NCI-H1930 (cell line): ENCODE results near the gene RBBP8NL.
A peak's percentile ranks its signal among the peaks of the same experiment; 100 is the strongest.

Experiments
- DNase-seq, 2 experiments: peaks; one replicate each; lab custom pipeline; 2025; lab: John Stamatoyannopoulos, UW

The RBBP8NL gene

DNA sequence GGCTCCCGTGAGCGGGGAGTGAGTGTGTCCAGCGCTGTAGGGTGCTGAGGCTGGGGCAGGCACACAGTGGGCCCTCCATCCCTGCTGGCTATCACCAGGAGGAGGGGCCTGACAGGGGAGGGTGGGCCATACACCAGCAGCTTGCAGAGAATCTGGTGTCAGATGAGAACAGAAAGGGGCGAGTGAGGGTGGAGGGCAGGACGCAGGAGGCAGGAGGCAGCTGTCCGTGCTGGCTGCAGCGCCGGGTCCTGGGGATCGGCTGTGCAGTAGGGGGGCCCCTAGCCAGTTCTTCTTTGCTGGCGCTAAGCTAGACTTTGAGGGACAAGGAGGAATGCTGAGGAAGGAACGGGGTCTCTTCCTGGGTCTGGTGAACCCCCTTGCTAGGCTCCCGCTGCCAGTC lies 18.7 kb downstream of the RBBP8NL start:
- DNase-seq: no peak

DNA sequence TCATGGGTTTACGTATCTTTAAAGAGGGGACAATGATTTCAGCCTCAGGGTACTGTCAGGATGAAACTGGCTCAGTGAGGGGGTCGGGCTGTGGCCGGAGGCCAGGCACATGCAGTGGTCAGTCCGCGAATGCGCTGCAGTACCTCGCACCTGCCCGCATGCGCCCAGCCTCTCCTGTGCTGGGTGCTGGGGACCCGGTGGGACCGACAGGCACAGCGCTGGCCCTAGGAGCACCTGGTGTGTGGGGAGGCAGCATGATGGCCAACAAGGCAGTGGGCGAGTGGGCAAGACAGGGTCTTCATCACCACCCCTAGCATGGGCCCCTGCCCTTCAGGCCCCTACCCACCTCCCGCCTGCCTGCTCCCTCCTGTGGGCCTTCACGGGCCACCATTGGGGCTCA lies 19.3 kb downstream of the RBBP8NL start:
- no peak for DNase-seq

- peak; percentile 92 to 95 for DNase-seq
These were observed 19.9 kb downstream of the RBBP8NL start, which contains the start of gene CABLES2 for GRCh38 chr20:62407221-62407992. CABLES2 (minus strand) TSS chr20:62407285; CDS start chr20:62407276, 9 bp downstream.

- DNase-seq: no peak
These were observed 20.6 kb downstream of the RBBP8NL start for GRCh38 chr20:62406635-62407176.

DNA sequence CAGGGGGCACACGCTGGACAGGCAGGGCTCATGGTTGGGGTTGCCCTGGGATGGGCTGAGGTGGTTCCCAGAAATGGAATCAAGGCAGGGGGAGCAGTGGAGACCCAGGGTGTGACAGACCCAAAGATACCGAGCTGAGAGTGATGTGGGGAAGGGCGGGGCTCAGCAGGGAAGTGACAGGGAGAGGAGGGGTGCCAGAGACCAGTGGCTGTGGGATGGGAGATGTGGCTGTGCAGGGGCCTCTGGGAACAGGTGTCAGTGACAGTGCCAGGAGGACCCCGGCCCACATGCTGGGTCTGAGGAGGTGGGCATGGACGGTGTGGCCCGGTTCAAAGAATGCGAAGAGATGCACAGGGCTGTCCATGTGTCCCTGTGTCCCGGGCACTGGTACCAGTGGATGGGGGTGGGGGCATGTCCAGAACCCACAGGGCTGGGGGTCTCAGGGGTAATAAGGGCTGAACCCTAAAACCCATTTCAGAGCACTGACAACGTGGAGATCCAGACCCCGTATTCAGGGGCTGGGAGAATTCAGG lies 21.3 kb downstream of the RBBP8NL start:
- DNase-seq: no peak

- no peak for DNase-seq
These were observed 22.0 kb downstream of the RBBP8NL start for GRCh38 chr20:62405108-62405980.

GRCh38 chr20:62404761-62405107 lies 22.6 kb downstream of the RBBP8NL start:
- no peak for DNase-seq

DNA sequence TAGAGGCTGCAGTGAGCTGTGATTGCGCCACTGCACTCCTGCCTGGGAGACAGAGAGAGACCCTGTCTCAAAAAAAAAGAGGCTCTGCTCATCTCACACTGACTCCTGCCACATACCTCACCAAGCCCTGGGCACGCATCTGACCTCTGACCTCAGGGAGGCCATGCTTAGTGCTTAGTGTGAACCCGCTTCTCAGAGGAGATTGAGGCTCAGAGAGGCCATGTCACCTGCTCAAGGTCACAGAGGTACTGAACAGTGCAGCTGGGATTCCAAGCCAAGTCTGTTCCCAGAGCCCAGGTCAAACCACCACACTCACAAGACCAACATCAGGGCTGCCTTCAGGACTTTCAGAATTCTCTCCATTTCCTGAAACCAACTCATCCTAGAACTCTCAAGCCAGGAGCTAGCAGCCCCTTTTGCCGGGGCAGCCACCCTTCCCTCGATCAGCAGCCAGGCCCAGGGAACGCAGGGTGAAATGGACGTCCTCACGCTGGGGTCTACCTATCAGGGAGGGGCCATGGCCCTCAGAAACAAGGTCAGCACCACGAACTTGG lies 23.1 kb downstream of the RBBP8NL start:
- DNase-seq: no peak

DNA sequence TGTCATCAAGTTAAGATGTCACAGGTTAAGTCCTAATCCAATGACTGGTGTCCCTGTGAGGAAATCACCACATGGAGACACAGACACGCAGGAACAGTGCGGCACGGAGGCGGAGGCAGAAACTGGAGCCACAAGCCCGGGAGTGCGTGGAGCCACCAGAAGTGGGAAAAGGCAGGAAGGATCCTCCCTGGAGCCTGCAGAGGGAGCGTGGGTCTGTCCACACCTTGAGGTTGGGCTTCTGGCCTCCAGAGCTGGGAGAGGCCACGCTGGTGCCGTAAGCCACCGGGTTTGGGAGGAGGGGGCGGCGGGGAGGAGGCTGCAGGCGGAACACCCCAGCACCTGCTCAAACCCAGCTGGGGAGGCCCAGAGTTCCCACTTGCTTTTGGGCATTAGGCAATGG lies 24.0 kb downstream of the RBBP8NL start:
- DNase-seq: no peak

DNA sequence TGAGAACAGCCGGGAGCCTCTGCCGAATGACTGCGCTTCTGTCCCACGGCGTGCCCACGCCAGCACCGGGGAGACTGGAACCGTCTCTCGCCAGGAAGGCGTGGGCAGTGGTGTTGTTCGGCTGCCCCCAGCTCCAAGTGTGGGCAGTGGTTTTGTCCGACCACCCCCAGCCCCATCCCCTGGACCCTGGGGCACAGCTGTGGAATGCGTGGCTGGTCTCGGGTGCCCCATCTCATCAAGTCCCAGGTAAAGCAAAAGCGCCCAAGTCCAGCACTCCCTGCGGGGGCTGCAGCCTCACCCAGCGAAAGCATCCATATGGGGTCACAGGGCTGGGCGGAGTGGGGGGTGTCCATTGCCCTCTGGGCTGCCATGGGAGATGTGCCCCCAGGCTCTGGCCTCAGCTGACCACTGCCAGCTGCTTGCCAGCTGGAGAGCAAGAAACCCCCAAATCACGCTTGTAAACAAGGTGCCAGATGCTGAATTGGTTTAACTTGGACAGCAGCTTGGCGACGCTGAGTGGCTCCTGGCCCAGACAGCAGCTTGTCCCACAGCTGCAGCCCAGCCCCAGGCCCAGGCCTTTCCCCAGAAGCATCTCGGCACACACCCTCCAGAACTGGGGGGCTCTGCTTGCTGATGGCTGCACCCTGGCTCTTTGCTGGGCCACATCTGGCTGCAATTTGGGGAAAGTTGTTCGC lies 24.7 kb downstream of the RBBP8NL start:
- no peak for DNase-seq

- no peak for DNase-seq
These were observed 26.0 kb downstream of the RBBP8NL start for GRCh38 chr20:62401331-62401779.

DNA sequence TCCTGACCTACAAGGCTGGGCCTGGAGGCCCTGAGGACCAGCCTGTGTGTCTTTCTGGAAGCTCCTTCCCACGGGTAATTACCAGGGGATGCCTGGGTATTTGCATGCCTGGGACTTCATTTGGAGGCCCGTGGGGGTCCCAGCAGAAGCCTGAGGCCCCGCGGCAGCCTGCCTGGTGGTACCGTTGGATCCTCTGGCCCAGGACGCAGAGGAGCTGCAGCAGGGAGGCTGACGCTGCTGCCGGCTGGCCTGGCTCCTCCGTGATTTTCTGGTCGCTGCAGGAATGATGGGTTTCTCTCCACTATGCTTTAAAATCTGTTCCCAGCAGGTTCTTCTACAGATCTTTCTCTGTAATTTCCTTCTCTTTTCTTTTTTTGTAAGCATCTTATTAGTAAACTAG lies 26.8 kb downstream of the RBBP8NL start:
- DNase-seq: no peak

- no peak for DNase-seq
These were observed 27.3 kb downstream of the RBBP8NL start for GRCh38 chr20:62400021-62400420.

- no peak for DNase-seq
These were observed 29.1 kb downstream of the RBBP8NL start for GRCh38 chr20:62398120-62398821.

DNA sequence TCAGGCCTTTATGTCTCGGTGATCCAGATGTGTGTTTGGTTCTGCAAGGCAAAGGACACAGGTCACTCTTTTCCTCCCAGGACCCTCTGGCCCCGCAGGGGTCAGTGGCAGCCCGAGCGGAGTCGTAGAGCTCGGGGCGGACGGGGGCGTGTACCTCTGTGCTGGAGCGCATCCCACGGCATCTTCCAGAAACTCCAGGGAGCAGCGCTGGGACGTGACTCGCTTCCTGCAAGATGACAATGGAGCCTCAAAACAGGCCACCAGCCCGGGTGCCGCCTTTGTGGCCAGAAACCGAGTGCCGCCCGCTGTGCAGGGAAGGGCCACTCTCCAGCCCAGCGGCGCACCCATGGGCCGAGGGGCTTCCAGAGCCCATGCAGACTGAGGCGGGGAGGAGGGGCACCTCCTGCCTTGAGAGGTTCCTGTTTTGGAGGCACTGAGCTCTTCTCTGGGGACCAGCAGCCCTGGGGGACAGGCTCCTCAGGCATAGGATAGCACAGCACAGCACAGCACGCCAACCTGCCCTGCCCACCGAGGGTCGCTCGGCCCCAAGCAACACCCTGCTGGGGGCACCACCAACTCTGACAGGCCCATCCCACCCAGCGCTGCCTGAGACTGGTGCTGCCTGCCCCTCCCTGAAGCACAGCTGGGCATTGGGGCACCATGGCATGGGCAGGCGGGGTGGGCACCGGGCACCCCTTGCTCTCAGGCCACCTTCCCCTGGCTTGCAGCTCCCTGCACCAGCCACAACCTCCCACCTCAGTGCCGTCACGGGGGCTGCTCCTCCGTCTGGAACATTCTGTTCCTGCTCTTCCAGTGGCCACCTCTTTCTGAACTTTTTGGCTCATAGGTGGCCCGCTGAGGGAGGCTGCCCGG lies 30.7 kb downstream of the RBBP8NL start:
- DNase-seq: no peak

- no peak for DNase-seq
These were observed 31.8 kb downstream of the RBBP8NL start for GRCh38 chr20:62395311-62396242.

GRCh38 chr20:62394248-62395245 lies 32.8 kb downstream of the RBBP8NL start:
- no peak for DNase-seq

DNA sequence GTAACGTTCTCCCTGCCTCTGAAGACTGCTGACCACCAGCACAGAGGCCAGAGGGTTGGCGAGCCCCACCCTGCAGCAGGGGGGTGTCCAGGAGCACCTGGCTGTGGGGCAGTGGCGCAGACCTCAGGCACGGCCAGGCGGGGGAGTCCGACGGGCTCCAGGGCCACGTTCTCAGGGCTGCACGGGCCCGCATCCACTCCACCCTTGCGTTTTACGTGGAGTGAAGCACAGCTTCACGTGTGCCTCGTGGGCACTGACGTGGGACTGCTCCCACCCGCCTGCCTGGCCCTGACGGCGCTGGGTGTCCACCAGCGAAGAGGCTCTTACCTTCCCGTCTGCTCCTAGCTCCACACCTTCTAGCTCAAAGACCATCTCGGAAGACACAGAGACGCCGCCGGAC lies 33.5 kb downstream of the RBBP8NL start:
- DNase-seq: no peak
